Mucosa of rectum (tissue), 2 donors: ENCODE measurements around the gene LGR4.

Source experiments
- H3K27ac ChIP-seq, 2 donors: one replicate each; pipeline ENCODE4 v1.7.0; 2013; ENCODE audit warnings: inconsistent platforms in 2 of 2, low read depth in 2 of 2, low read length in 2 of 2
- H3K27me3 ChIP-seq, 2 donors: one replicate each; pipeline ENCODE4 v1.7.0; 2013; ENCODE audit warnings: low read length in 2 of 2; ENCODE audit not compliant: control insufficient read depth in 2 of 2, insufficient read depth in 2 of 2
- H3K36me3 ChIP-seq, 2 donors: one replicate each; pipeline ENCODE4 v1.7.0; 2013; ENCODE audit warnings: low read length in 2 of 2; ENCODE audit not compliant: control insufficient read depth in 2 of 2, insufficient read depth in 2 of 2
- H3K4me1 ChIP-seq, 2 donors: one replicate each; pipeline ENCODE4 v1.7.0; 2013; ENCODE audit warnings: low read length in 2 of 2, mild to moderate bottlenecking in 1 of 2; ENCODE audit not compliant: control insufficient read depth in 2 of 2, insufficient read depth in 2 of 2
- H3K4me3 ChIP-seq, 2 donors: one replicate each; pipeline ENCODE4 v1.7.0; 2013; ENCODE audit warnings: low read length in 2 of 2
- H3K9ac ChIP-seq, 2 donors: one replicate each; pipeline ENCODE4 v1.7.0; 2013; ENCODE audit warnings: low read length in 2 of 2, low read depth in 1 of 2, mild to moderate bottlenecking in 1 of 2
- H3K9me3 ChIP-seq, 2 donors: one replicate each; pipeline ENCODE4 v1.7.0; 2013; ENCODE audit warnings: low read length in 2 of 2; ENCODE audit not compliant: control insufficient read depth in 2 of 2
- donor health status: healthy.
- donor health status: Normal muscosa, but diverticular disease.

LGR4 gene

GRCh38 chr11:27356624-27357222, 115.9 kb downstream of the LGR4 start:
- Histone ChIP-seq H3K27ac (no peak overlapping the region), H3K36me3 (no peaks in the 10 kb centered on the region), H3K9me3 (no peaks in the 10 kb centered on the region), H3K4me1 (peaks cover 0 to 10% of the 10 kb centered on the region in 2 donors), H3K4me3 (no peak overlapping the region), H3K9ac (no peak overlapping the region), H3K27me3 (no peaks in the 10 kb centered on the region)

DNA sequence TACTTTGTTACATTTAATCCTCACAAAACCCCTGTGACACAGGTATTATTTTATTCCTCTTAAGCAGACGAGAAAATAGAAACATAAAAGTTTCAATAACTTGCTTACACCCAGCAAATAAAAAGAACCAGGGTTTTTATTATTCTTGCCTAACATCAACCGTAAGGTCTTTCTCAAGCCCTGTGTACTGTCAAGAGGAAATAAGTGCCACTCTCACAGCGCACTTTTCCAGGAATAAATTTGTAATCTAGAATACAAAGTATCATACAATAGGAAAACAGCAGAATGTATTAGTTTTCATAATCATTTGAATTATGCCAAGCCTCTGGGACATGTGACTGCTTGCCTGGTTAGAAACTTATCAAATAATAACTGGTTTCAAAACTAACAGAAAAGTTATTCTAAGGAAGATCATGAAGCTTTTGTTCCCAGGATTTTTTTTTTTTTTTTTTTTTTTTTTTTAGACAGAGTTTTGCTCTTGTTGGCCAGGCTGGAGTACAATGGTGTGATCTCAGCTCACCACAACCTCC, 117.0 kb downstream of the LGR4 start:
- Histone ChIP-seq H3K9ac (no peak overlapping the region), H3K4me3 (no peak overlapping the region), H3K27me3 (no peaks in the 10 kb centered on the region), H3K27ac (no peak overlapping the region), H3K36me3 (no peaks in the 10 kb centered on the region), H3K9me3 (no peaks in the 10 kb centered on the region), H3K4me1 (peaks cover 0 to 10% of the 10 kb centered on the region in 2 donors)

DNA sequence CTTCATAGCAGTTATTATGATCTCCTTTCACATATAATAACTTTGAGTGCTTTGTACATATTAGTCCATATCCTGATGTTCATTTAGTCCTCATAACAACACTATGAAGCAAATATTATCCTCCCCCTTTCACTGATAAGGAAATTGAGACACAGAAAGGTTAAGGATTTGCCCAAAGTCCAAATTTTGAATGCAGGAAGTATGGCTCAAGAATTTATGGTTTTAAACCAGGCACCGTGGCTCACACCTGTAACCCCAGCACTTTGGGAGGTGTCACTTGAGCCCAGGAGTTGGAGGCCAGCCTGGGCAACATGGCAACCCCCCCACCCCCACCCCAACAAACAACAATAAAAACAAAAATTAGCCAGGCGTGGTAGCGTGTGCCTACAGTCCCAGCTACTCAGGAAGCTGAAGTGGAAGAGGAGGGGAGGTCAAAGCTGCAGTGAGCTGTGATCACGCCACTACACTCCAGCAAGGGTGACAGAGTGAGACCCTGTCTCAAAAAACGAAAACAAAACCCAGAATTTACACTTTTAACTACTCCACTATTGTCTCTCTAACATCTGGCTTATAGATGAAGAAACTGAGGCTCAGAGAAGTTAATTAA, 118.1 kb downstream of the LGR4 start:
- H3K36me3 ChIP-seq = peaks cover 0 to 4% of the 10 kb centered on the region in 2 donors
- H3K27me3 ChIP-seq = no peaks in the 10 kb centered on the region
- no peaks in the 10 kb centered on the region for H3K9me3 ChIP-seq
- H3K4me1 ChIP-seq = peaks cover 0 to 10% of the 10 kb centered on the region in 2 donors
- H3K9ac ChIP-seq = no peak overlapping the region
- no peak overlapping the region for H3K4me3 ChIP-seq
- peak overlapping the region in 1 of 2 donors; percentile 9 for H3K27ac ChIP-seq

DNA sequence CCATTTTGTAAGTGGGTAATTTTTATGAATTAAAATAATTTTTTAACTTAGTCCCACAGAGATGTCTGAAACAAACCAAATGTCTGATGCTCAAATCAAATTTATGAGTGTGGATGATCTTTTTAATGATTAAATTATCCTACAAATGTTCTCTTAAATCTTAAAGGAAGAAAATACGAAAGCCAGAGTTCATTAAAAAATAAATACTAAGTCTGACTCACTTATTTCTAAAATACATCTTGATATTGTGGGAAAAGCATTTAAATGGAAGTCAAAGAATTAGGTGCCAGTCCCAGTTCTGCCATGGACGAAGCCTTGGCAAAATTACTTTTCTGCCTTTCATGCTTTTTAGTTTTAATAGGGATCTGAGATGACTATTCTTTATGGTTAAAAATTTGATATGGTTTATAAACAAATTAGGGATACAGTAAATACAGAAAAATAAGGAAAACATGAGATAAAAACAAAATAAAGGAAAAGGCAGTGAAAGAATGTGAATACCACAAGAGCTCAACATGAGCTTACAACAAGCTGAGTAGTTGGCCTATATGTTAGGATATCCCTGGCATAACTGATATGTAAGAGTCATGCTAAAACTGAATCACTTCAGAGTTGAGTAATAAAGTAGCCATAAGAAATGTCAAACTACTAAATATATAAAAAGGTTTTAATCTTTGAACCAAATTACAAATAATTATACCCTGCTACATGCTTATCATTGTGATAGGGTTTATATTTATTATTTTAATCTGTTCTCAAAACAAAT, 118.8 kb downstream of the LGR4 start:
- no peak overlapping the region for H3K27ac ChIP-seq
- peaks cover 0 to 10% of the 10 kb centered on the region in 2 donors for H3K4me1 ChIP-seq
- H3K27me3 ChIP-seq = no peaks in the 10 kb centered on the region

GRCh38 chr11:27352781-27353180, 119.8 kb downstream of the LGR4 start:
- H3K9me3 ChIP-seq = no peaks in the 10 kb centered on the region
- no peak overlapping the region for H3K4me3 ChIP-seq
- no peak overlapping the region for H3K9ac ChIP-seq
- peaks cover 0 to 10% of the 10 kb centered on the region in 2 donors for H3K4me1 ChIP-seq
- H3K27me3 ChIP-seq = no peaks in the 10 kb centered on the region
- H3K27ac ChIP-seq = no peak overlapping the region
- peaks cover 0 to 4% of the 10 kb centered on the region in 2 donors for H3K36me3 ChIP-seq

More for the DNA sequence above, 118.8 kb downstream of the LGR4 start:
- Histone ChIP-seq H3K36me3 (peaks cover 0 to 4% of the 10 kb centered on the region in 2 donors), H3K4me3 (no peak overlapping the region), H3K9me3 (no peaks in the 10 kb centered on the region), H3K9ac (no peak overlapping the region)

GRCh38 chr11:27350511-27350910, 122.1 kb downstream of the LGR4 start:
- Histone ChIP-seq H3K4me3 (no peak overlapping the region), H3K9me3 (no peaks in the 10 kb centered on the region), H3K27ac (no peak overlapping the region), H3K4me1 (peaks cover 0 to 10% of the 10 kb centered on the region in 2 donors), H3K36me3 (peaks cover 0 to 4% of the 10 kb centered on the region in 2 donors), H3K9ac (no peak overlapping the region), H3K27me3 (no peaks in the 10 kb centered on the region)

- Histone ChIP-seq H3K4me1 (peaks cover 0 to 10% of the 10 kb centered on the region in 2 donors), H3K27me3 (no peaks in the 10 kb centered on the region), H3K27ac (no peak overlapping the region), H3K36me3 (peaks cover 0 to 4% of the 10 kb centered on the region in 2 donors), H3K9me3 (no peaks in the 10 kb centered on the region), H3K4me3 (no peak overlapping the region), H3K9ac (no peak overlapping the region)
Measured at GRCh38 chr11:27349919-27350318, 122.7 kb downstream of the LGR4 start.

GRCh38 chr11:27348340-27348873, 124.2 kb downstream of the LGR4 start:
- Histone ChIP-seq H3K36me3 (peaks cover 0 to 4% of the 10 kb centered on the region in 2 donors), H3K27me3 (no peaks in the 10 kb centered on the region), H3K4me1 (no peaks in the 10 kb centered on the region), H3K9ac (no peak overlapping the region), H3K4me3 (no peak overlapping the region), H3K27ac (no peak overlapping the region), H3K9me3 (no peaks in the 10 kb centered on the region)

- Histone ChIP-seq H3K9ac (no peak overlapping the region), H3K27ac (no peak overlapping the region), H3K4me1 (no peaks in the 10 kb centered on the region), H3K9me3 (no peaks in the 10 kb centered on the region), H3K27me3 (no peaks in the 10 kb centered on the region), H3K4me3 (peak overlapping the region in 1 of 2 donors; percentile 17), H3K36me3 (peaks cover 0 to 4% of the 10 kb centered on the region in 2 donors)
Measured at GRCh38 chr11:27347359-27348339, 124.9 kb downstream of the LGR4 start.
